AG09309 (cell line): ENCODE measurements around the gene IP6K1.

Experiments
- DNase-seq: peaks from one replicate; pipeline ENCODE4 v3.0.0-alpha.2; 2010; ENCODE audit warnings: low read depth
- H3K4me3 ChIP-seq: 2 replicates; pipeline ENCODE4 v1.5.1; 2011; ENCODE audit warnings: mild to moderate bottlenecking, low read depth, low read length, moderate library complexity; ENCODE audit not compliant: control insufficient read depth
- TF ChIP-seq, protein P1 (sequence below): IDR thresholded peaks from 2 replicates; pipeline ENCODE4 v1.5.1; 2011; ENCODE audit warnings: mild to moderate bottlenecking, low read depth, low read length, inconsistent platforms; ENCODE audit not compliant: insufficient read depth, control insufficient read depth; ENCODE audit errors: missing control alignments

IP6K1 gene

GRCh38 chr3:49681232-49681522 is 105.2 kb downstream of the IP6K1 start:
- TF ChIP-seq, protein P1, sequence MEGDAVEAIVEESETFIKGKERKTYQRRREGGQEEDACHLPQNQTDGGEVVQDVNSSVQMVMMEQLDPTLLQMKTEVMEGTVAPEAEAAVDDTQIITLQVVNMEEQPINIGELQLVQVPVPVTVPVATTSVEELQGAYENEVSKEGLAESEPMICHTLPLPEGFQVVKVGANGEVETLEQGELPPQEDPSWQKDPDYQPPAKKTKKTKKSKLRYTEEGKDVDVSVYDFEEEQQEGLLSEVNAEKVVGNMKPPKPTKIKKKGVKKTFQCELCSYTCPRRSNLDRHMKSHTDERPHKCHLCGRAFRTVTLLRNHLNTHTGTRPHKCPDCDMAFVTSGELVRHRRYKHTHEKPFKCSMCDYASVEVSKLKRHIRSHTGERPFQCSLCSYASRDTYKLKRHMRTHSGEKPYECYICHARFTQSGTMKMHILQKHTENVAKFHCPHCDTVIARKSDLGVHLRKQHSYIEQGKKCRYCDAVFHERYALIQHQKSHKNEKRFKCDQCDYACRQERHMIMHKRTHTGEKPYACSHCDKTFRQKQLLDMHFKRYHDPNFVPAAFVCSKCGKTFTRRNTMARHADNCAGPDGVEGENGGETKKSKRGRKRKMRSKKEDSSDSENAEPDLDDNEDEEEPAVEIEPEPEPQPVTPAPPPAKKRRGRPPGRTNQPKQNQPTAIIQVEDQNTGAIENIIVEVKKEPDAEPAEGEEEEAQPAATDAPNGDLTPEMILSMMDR, result no peak
- H3K4me3 ChIP-seq, result no peak overlapping the region
- no peak for DNase-seq

- no peak overlapping the region for H3K4me3 ChIP-seq
- DNase-seq, result no peak
- TF ChIP-seq, protein P1, result no peak
These were observed 105.7 kb downstream of the IP6K1 start for GRCh38 chr3:49680493-49681231.

- no peak for DNase-seq
- TF ChIP-seq, protein P1, result no peak
- no peak overlapping the region for H3K4me3 ChIP-seq
These were observed 110.4 kb downstream of the IP6K1 start for GRCh38 chr3:49675912-49676311.

DNA sequence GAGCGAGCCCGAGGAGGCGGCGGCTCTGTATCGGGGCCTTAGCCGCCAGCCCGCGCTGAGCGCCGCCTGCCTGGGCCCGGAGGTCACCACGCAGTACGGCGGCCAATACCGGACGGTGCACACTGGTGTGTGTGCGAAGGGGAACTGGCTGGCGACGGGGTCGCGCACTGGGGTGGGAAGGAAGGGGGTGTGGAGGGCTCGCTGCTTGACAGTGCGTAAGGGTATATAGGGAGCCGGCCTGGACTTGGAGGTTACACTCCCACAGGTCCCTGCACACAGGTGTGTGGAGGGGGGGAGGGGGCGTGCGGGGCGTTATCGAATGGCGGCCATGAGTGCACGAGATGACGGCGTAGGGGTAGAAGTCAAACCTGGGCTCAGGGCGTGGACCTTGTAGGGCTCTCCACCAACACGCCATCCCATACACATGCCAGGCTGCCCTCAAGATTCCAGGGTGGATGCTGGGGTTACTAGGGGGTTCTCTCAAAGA is 111.8 kb downstream of the IP6K1 start:
- H3K4me3 ChIP-seq, result peak overlapping the region; percentile 83
- TF ChIP-seq, protein P1, result no peak

More for the DNA sequence above, 111.8 kb downstream of the IP6K1 start:
- no peak for DNase-seq
